ENCODE results near the gene UGT3A2. TPM values are rescaled to one million over a fixed set of nuclear protein-coding genes. Genes with fewer than 3 reads are reported as not detected.
"Not testable (repeated sequence)": the region's sequence is repeated elsewhere in the genome, so short reads cannot be mapped to it uniquely, and the experiment has no call there.

The UGT3A2 gene
- polyA plus RNA-seq, 1 experiment = not detected

DNA sequence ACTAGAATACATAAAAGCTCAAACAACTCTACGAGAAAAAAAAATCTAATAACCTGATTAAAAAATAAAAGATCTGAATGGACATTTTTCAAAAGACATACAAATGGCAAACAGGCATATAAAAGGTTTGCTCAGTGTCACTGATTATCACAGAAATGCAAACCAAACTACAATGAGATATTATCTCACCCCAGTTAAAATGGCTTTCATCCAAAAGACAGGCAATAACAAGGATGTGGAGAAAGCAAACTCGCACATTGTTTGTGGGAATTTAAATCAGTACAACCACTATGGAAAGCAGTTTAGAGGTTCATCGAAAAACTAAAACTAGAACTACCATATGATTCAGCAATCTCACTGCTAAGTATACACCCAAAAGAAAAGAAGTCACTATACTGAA, 20.8 kb downstream of the UGT3A2 start:
- Histone ChIP-seq H3K27me3 (ENCODE audit: control insufficient read depth, insufficient read depth, low read length) (no peaks in the 10 kb centered on the region), H3K9me3 (ENCODE audit: control insufficient read depth, insufficient read depth, low read length) (no peaks in the 10 kb centered on the region), H3K27ac (ENCODE audit: low read depth, low read length) (no peak overlapping the region), H3K4me3 (ENCODE audit: low read depth, low read length) (no peak overlapping the region)
- TF ChIP-seq, protein P1, sequence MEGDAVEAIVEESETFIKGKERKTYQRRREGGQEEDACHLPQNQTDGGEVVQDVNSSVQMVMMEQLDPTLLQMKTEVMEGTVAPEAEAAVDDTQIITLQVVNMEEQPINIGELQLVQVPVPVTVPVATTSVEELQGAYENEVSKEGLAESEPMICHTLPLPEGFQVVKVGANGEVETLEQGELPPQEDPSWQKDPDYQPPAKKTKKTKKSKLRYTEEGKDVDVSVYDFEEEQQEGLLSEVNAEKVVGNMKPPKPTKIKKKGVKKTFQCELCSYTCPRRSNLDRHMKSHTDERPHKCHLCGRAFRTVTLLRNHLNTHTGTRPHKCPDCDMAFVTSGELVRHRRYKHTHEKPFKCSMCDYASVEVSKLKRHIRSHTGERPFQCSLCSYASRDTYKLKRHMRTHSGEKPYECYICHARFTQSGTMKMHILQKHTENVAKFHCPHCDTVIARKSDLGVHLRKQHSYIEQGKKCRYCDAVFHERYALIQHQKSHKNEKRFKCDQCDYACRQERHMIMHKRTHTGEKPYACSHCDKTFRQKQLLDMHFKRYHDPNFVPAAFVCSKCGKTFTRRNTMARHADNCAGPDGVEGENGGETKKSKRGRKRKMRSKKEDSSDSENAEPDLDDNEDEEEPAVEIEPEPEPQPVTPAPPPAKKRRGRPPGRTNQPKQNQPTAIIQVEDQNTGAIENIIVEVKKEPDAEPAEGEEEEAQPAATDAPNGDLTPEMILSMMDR (IDR thresholded peaks at IDR 0.05; ENCODE audit: low read depth, low read length) = no peak
- POLR2A ChIA-PET = no interaction called here
- DNase-seq (ENCODE audit: low read depth, low spot score) = no peak
- CTCF ChIA-PET = no interaction called here

DNA sequence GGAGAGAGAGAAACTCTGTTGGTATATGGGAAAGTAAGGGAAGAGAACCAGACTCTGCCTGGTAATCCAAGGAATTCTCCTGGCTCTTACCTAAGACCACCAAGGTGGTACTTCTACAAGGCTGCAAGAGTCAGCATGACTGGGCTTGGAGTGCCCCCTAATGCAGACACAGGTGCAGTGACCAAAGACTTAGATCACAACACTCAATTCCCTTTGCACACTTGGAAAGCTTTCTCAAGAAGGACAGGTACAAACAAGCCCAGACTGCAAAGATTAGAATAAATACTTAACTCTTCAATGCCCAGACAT, 25.2 kb downstream of the UGT3A2 start:
- Histone ChIP-seq H3K4me3 (ENCODE audit: low read depth, low read length) (no peak overlapping the region), H3K9me3 (ENCODE audit: control insufficient read depth, insufficient read depth, low read length) (no peaks in the 10 kb centered on the region), H3K27ac (ENCODE audit: low read depth, low read length) (no peak overlapping the region), H3K27me3 (ENCODE audit: control insufficient read depth, insufficient read depth, low read length) (no peaks in the 10 kb centered on the region)
- ChIA-PET POLR2A (no interaction called here), CTCF (no interaction called here)
- TF ChIP-seq, protein P1 (IDR thresholded peaks at IDR 0.05; ENCODE audit: low read depth, low read length) = no peak
- DNase-seq (ENCODE audit: low read depth, low spot score) = no peak

DNA sequence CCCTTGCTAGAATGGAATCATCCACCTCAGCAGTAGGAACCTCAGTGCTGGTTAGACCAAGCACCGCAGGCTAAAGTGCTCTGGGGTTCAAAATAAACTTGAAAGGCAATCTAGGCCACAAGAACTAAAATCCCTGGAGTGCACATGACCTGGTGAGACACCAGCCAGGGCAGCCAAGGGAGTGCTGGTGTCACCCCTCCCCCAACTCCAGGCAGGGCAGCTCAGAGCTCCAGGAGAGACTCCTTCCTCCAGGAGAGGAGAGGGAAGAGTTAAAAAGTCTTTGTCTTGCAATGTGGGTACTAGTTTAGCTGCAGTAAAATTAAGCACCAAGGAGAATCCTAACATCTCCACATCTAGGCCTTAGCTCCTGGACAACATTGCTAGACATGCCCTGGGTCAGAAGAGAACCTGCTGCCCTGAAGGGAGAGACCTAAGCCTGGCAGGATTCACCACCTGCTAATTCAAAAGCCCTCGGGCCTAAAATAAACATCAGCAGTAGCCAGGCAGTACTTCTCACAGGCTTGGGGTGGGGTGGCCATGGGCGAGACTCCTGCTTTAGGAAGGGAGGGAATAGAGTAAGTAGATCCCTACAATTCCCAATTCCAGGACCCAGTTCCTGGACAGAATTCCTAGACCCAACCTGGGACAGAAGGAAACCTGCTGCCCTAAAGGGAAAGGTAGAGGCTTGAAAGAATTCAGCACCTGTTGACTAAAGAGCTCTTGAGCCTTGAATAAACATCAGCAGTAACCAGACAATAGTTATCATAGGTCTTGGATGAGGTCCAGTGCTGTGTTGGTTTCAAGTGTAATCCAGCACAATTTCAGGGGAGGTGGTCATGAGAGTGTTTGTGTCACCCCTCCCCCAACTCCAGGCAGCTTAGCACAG, 25.8 kb downstream of the UGT3A2 start:
- no peak overlapping the region for H3K27ac ChIP-seq (ENCODE audit: low read depth, low read length)
- no peak for DNase-seq (ENCODE audit: low read depth, low spot score)
- ChIA-PET POLR2A (no interaction called here), CTCF (no interaction called here)
- no peaks in the 10 kb centered on the region for H3K9me3 ChIP-seq (ENCODE audit: control insufficient read depth, insufficient read depth, low read length)
- no peak overlapping the region for H3K4me3 ChIP-seq (ENCODE audit: low read depth, low read length)
- TF ChIP-seq, protein P1 (IDR thresholded peaks at IDR 0.05; ENCODE audit: low read depth, low read length) = no peak
- H3K27me3 ChIP-seq (ENCODE audit: control insufficient read depth, insufficient read depth, low read length) = no peaks in the 10 kb centered on the region

DNA sequence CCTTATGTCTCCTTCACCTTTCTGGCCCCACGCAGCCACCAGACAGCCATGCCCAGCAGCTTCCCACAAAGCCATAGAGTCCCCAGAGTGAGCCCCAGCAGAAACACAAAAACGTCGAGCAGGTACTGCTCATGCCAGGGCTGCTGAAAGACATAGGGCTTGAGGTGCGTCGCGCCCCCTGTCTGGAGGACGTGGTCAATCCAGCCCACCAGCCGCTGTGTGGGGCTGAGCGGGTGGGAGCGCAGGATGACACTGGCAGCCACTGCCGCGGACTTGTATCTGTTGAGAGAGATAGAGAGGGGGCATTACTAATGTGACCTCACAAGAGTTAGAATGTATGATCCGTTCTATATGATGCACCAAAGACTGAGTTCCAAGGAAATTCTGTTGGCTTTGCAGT, 31.0 kb downstream of the UGT3A2 start:
- CTCF ChIA-PET = no interaction called here
- Histone ChIP-seq H3K27me3 (ENCODE audit: control insufficient read depth, insufficient read depth, low read length) (no peaks in the 10 kb centered on the region), H3K27ac (ENCODE audit: low read depth, low read length) (no peak overlapping the region), H3K4me3 (ENCODE audit: low read depth, low read length) (no peak overlapping the region), H3K9me3 (ENCODE audit: control insufficient read depth, insufficient read depth, low read length) (no peaks in the 10 kb centered on the region)
- DNase-seq (ENCODE audit: low read depth, low spot score) = no peak
- POLR2A ChIA-PET = no interaction called here
- TF ChIP-seq, protein P1 (IDR thresholded peaks at IDR 0.05; ENCODE audit: low read depth, low read length) = no peak

DNA sequence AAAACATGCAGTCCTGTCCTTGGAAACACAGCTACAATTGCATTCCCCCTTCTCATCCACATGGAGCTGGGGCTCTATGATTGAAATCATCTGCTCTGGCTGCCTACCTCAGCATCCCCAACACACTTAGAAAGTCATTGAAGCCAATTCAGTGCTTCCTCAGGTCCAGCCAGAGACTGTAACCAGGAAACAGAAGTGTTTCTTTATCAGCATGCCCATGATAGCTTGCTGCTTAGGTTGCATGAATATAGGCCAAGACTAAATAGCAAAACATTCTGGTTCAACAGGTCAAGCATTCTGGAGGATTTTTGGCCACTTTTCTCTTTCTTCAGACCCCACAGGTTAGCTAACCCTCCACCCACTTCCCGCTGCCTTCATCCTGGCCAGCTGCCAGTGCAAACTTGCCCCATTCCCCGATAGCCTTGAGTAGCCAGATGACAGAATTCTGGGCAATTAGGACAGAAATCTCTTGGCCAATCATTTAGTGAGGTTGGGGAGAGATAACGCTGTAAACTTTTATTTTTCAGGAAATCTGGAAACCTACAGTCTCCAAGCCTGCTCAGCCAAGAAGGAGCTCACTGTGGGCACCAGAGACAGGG, 32.0 kb downstream of the UGT3A2 start:
- H3K9me3 ChIP-seq (ENCODE audit: control insufficient read depth, insufficient read depth, low read length); H3K4me3 ChIP-seq (ENCODE audit: low read depth, low read length); H3K27ac ChIP-seq (ENCODE audit: low read depth, low read length); DNase-seq (ENCODE audit: low read depth, low spot score); H3K27me3 ChIP-seq (ENCODE audit: control insufficient read depth, insufficient read depth, low read length); CTCF ChIA-PET; POLR2A ChIA-PET: not testable (repeated sequence)
